Hepatocyte (in vitro differentiated cells): ENCODE results near the gene GRB10.

Experiments used
- EZH2phosphoT487 ChIP-seq: fragments of 200-600 bp; sonication (generic); IDR thresholded peaks from one replicate; pipeline ENCODE4 v1.6.1; 2018; ENCODE audit warnings: antibody characterized with exemption, mild to moderate bottlenecking, low read depth, moderate library complexity; ENCODE audit not compliant: unreplicated experiment, severe bottlenecking
- TF ChIP-seq, protein P1 (sequence below): fragments of 200-600 bp; sonication (generic); IDR thresholded peaks from 2 replicates; pipeline ENCODE4 v1.5.1; 2016; ENCODE audit warnings: antibody characterized with exemption, mild to moderate bottlenecking; ENCODE audit not compliant: poor library complexity

DNA sequence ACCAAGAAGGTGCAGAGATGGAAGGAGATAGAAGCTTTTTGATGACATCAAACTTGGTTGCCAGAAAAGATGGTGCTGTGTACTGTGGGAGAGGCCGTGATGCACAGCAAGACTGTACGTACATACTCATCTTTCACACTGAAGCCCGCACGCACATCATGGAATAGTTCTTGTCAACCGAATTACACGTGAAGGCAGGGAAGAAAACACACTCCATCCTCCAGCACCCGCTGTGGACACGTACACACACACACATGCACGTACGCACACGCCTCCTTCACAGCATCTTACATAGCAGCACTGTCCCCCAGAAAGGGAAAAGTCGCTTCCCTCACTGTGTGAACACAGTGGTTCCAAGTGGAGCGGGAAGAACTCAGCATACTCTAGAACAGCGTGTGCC is 163.0 kb downstream of the GRB10 start:
- no peak for TF ChIP-seq EZH2phosphoT487
- TF ChIP-seq, protein P1, sequence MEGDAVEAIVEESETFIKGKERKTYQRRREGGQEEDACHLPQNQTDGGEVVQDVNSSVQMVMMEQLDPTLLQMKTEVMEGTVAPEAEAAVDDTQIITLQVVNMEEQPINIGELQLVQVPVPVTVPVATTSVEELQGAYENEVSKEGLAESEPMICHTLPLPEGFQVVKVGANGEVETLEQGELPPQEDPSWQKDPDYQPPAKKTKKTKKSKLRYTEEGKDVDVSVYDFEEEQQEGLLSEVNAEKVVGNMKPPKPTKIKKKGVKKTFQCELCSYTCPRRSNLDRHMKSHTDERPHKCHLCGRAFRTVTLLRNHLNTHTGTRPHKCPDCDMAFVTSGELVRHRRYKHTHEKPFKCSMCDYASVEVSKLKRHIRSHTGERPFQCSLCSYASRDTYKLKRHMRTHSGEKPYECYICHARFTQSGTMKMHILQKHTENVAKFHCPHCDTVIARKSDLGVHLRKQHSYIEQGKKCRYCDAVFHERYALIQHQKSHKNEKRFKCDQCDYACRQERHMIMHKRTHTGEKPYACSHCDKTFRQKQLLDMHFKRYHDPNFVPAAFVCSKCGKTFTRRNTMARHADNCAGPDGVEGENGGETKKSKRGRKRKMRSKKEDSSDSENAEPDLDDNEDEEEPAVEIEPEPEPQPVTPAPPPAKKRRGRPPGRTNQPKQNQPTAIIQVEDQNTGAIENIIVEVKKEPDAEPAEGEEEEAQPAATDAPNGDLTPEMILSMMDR = no peak
